Measurements from ENCODE around the gene SLC35F3.

The SLC35F3 gene

GRCh38 chr1:234226113-234226818, 321.8 kb downstream of the SLC35F3 start:
- TF ChIP-seq, protein P1, sequence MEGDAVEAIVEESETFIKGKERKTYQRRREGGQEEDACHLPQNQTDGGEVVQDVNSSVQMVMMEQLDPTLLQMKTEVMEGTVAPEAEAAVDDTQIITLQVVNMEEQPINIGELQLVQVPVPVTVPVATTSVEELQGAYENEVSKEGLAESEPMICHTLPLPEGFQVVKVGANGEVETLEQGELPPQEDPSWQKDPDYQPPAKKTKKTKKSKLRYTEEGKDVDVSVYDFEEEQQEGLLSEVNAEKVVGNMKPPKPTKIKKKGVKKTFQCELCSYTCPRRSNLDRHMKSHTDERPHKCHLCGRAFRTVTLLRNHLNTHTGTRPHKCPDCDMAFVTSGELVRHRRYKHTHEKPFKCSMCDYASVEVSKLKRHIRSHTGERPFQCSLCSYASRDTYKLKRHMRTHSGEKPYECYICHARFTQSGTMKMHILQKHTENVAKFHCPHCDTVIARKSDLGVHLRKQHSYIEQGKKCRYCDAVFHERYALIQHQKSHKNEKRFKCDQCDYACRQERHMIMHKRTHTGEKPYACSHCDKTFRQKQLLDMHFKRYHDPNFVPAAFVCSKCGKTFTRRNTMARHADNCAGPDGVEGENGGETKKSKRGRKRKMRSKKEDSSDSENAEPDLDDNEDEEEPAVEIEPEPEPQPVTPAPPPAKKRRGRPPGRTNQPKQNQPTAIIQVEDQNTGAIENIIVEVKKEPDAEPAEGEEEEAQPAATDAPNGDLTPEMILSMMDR (IDR thresholded peaks at IDR 0.05; ENCODE audit: extremely low read depth, insufficient read depth, missing control alignments) = no peak
- DNase-seq (ENCODE audit: low spot score) = no peak
- in situ Hi-C loops (cut with MboI; ENCODE audit: low pct_unique_long_range_greater_than_20kb, low sequenced_read_pairs, unreplicated experiment) = no loop called here

DNA sequence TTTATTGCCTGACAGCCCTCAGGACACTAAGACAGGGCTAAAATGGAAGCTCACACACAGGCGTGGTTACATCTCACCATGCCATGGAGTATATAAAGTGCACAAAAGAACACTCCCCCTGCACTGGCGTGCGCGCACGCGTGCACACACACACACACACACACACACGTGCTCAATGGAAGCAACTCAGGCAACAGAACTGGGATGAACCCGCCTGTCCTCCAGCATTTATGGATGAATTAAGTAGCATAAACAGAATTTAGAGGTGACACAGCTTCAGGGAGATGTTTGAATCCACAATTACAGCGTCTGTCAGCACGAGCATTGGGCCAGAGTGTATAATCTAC, 322.3 kb downstream of the SLC35F3 start:
- in situ Hi-C loops (cut with MboI; ENCODE audit: low pct_unique_long_range_greater_than_20kb, low sequenced_read_pairs, unreplicated experiment) = no loop called here
- no peak for DNase-seq (ENCODE audit: low spot score)
- TF ChIP-seq, protein P1 (IDR thresholded peaks at IDR 0.05; ENCODE audit: extremely low read depth, insufficient read depth, missing control alignments) = no peak

DNA sequence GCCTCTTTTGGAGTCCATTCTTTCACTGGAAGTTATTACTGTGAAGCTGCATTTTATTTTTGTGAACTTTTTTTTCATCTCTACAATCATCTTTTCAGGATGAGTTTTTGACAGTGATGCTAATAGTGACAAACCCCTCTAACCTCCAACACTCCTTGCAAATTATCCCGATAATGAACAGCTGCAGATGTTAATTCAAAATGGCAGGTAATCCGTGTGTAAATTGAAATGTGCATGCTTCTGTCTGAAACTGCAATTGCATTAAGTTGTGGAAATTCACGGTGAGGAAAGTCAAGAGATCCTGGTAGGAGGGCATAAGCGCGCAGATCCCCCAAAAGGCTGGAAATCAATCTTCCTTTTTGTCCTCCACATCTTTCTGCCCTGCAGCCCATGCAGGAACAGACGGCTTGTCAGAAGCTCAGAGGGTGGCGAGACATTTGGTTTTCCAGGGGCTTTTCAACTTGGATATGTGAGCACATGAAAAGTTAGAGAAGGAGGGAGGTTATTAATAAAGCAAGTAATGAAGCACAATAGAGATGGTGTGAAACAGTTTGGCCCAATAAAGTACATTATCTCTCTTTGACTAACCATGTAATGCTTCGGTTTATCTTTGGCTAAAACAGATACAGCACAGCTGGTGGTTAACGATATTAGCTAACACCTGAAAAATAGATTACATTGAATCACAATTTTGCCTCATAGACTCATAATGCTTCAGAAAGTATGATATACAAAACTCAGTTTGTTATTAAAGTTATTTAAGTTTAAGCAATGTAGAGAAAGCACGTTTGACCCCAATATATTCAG, 325.3 kb downstream of the SLC35F3 start:
- in situ Hi-C loops (cut with MboI; ENCODE audit: low pct_unique_long_range_greater_than_20kb, low sequenced_read_pairs, unreplicated experiment) = no loop called here
- TF ChIP-seq, protein P1 (IDR thresholded peaks at IDR 0.05; ENCODE audit: extremely low read depth, insufficient read depth, missing control alignments) = no peak
- no peak for DNase-seq (ENCODE audit: low spot score)

DNA sequence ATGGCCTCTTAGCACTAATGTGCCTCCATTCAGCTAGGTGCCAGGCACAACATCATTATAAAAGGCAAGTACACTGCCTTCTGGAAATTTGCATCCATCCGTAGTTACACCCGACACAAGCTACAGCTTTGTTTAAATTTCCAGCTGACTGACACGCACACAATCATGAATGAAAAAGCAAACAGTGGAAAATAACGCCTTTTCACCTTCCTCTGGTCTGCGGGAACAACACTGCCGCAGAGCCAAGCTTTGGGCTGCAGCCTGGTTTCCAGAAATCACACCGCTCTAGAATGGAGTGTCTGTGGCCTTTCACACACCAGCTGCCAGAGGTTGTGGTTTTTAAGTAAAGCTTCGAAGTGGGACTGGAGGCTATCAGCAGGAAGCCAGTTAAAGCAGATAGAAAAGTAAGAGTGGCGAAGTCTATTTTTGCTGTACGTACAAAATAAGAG, 326.0 kb downstream of the SLC35F3 start:
- in situ Hi-C loops (cut with MboI; ENCODE audit: low pct_unique_long_range_greater_than_20kb, low sequenced_read_pairs, unreplicated experiment) = no loop called here
- DNase-seq (ENCODE audit: low spot score) = peak; percentile 64
- TF ChIP-seq, protein P1 (IDR thresholded peaks at IDR 0.05; ENCODE audit: extremely low read depth, insufficient read depth, missing control alignments) = no peak

- TF ChIP-seq, protein P1 (IDR thresholded peaks at IDR 0.05; ENCODE audit: extremely low read depth, insufficient read depth, missing control alignments) = no peak
- DNase-seq (ENCODE audit: low spot score) = no peak
- in situ Hi-C loops (cut with MboI; ENCODE audit: low pct_unique_long_range_greater_than_20kb, low sequenced_read_pairs, unreplicated experiment) = no loop called here
These were observed 326.8 kb downstream of the SLC35F3 start for GRCh38 chr1:234231061-234231892.

GRCh38 chr1:234231893-234232276, 327.4 kb downstream of the SLC35F3 start:
- TF ChIP-seq, protein P1 (IDR thresholded peaks at IDR 0.05; ENCODE audit: extremely low read depth, insufficient read depth, missing control alignments) = no peak
- in situ Hi-C loops (cut with MboI; ENCODE audit: low pct_unique_long_range_greater_than_20kb, low sequenced_read_pairs, unreplicated experiment) = no loop called here
- no peak for DNase-seq (ENCODE audit: low spot score)
